HEK293 (cell line): ENCODE data around the gene ADPRHL1.

Source experiments
- FEZF1 ChIP-seq: fragments of 450-650 bp; formaldehyde crosslinking; IDR thresholded peaks from 2 replicates; pipeline ENCODE4 v1.5.1; 2016; ENCODE audit warnings: missing biosample characterization, missing genetic modification characterization
- GLIS1 ChIP-seq: fragments of 450-650 bp; formaldehyde crosslinking; IDR thresholded peaks from 2 replicates; pipeline ENCODE4 v1.5.1; 2016; ENCODE audit warnings: missing biosample characterization, missing genetic modification characterization
- KLF16 ChIP-seq: fragments of 450-650 bp; formaldehyde crosslinking; IDR thresholded peaks from 2 replicates; pipeline ENCODE4 v1.5.1; 2017; ENCODE audit warnings: missing biosample characterization, missing genetic modification characterization
- KLF9 ChIP-seq: fragments of 450-650 bp; formaldehyde crosslinking; IDR thresholded peaks from 2 replicates; pipeline ENCODE4 v1.5.1; 2016; ENCODE audit warnings: missing biosample characterization, missing genetic modification characterization, low read depth
- MEIS1 ChIP-seq: sonication (generic); formaldehyde crosslinking; IDR thresholded peaks from 2 replicates; pipeline ENCODE4 v1.8.1; 2022; ENCODE audit warnings: missing genetic modification reagents, mild to moderate bottlenecking, borderline replicate concordance
- SCRT1 ChIP-seq: fragments of 450-650 bp; formaldehyde crosslinking; IDR thresholded peaks from 2 replicates; pipeline ENCODE4 v1.5.1; 2016; ENCODE audit warnings: missing biosample characterization, missing genetic modification characterization, borderline replicate concordance
- ZBTB20 ChIP-seq: fragments of 450-650 bp; formaldehyde crosslinking; IDR thresholded peaks from 2 replicates; pipeline ENCODE4 v1.5.1; 2016; ENCODE audit warnings: missing biosample characterization, missing genetic modification characterization
- ZBTB21 ChIP-seq: fragments of 450-650 bp; formaldehyde crosslinking; IDR thresholded peaks from 2 replicates; pipeline ENCODE4 v1.5.1; 2017; ENCODE audit warnings: missing biosample characterization, missing genetic modification characterization
- ZFHX2 ChIP-seq: fragments of 450-650 bp; formaldehyde crosslinking; conservative IDR thresholded peaks from 2 replicates; pipeline ENCODE4 v1.5.1; 2016; ENCODE audit warnings: missing biosample characterization, missing genetic modification characterization
- ZNF155 ChIP-seq: fragments of 450-650 bp; formaldehyde crosslinking; IDR thresholded peaks from 2 replicates; pipeline ENCODE4 v1.5.1; 2016; ENCODE audit warnings: missing biosample characterization, missing genetic modification characterization
- ZNF221 ChIP-seq: fragments of 450-650 bp; formaldehyde crosslinking; IDR thresholded peaks from 2 replicates; pipeline ENCODE4 v1.5.1; 2017; ENCODE audit warnings: missing biosample characterization, missing genetic modification characterization, borderline replicate concordance
- ZNF24 ChIP-seq: fragments of 450-650 bp; formaldehyde crosslinking; IDR thresholded peaks from 2 replicates; pipeline ENCODE4 v1.5.1; 2016; ENCODE audit warnings: missing biosample characterization, missing genetic modification characterization
- ZNF302 ChIP-seq: fragments of 450-650 bp; formaldehyde crosslinking; IDR thresholded peaks from 2 replicates; pipeline ENCODE4 v1.5.1; 2016; ENCODE audit warnings: missing biosample characterization, missing genetic modification characterization, low read depth
- ZNF311 ChIP-seq: fragments of 450-650 bp; formaldehyde crosslinking; IDR thresholded peaks from 2 replicates; pipeline ENCODE4 v1.5.1; 2017; ENCODE audit warnings: missing biosample characterization, missing genetic modification characterization, borderline replicate concordance
- ZNF350 ChIP-seq: fragments of 450-650 bp; formaldehyde crosslinking; IDR thresholded peaks from 2 replicates; pipeline ENCODE4 v1.5.0; 2017; ENCODE audit warnings: missing biosample characterization, mild to moderate bottlenecking, missing genetic modification characterization
- ZNF366 ChIP-seq: fragments of 450-650 bp; formaldehyde crosslinking; conservative IDR thresholded peaks from 2 replicates; pipeline ENCODE4 v1.5.1; 2016; ENCODE audit warnings: missing biosample characterization, missing genetic modification characterization
- ZNF416 ChIP-seq: fragments of 450-650 bp; formaldehyde crosslinking; IDR thresholded peaks from 2 replicates; pipeline ENCODE4 v1.5.1; 2016; ENCODE audit warnings: missing biosample characterization, missing genetic modification characterization
- ZNF473 ChIP-seq: fragments of 450-650 bp; formaldehyde crosslinking; IDR thresholded peaks from 2 replicates; pipeline ENCODE4 v1.5.1; 2017; ENCODE audit warnings: missing biosample characterization, missing genetic modification characterization
- ZNF48 ChIP-seq: fragments of 450-650 bp; formaldehyde crosslinking; IDR thresholded peaks from 2 replicates; pipeline ENCODE4 v1.5.1; 2016; ENCODE audit warnings: missing biosample characterization, missing genetic modification characterization
- ZNF514 ChIP-seq: fragments of 450-650 bp; formaldehyde crosslinking; IDR thresholded peaks from 2 replicates; pipeline ENCODE4 v1.5.1; 2016; ENCODE audit warnings: missing biosample characterization, missing genetic modification characterization
- ZNF600 ChIP-seq: fragments of 450-650 bp; formaldehyde crosslinking; IDR thresholded peaks from 2 replicates; pipeline ENCODE4 v1.5.1; 2016; ENCODE audit warnings: missing biosample characterization, missing genetic modification characterization
- ZNF660 ChIP-seq: fragments of 450-650 bp; IDR thresholded peaks from 2 replicates; pipeline ENCODE4 v1.5.1; 2018; ENCODE audit warnings: missing biosample characterization, mild to moderate bottlenecking, missing genetic modification characterization
- ZNF664 ChIP-seq: fragments of 450-650 bp; formaldehyde crosslinking; IDR thresholded peaks from 2 replicates; pipeline ENCODE4 v1.5.1; 2016; ENCODE audit warnings: missing biosample characterization, missing genetic modification characterization
- ZNF677 ChIP-seq: fragments of 450-650 bp; IDR thresholded peaks from 2 replicates; pipeline ENCODE4 v1.5.0; 2018; ENCODE audit warnings: missing biosample characterization, mild to moderate bottlenecking, missing genetic modification characterization, moderate library complexity
- TF ChIP-seq, protein P1 (sequence below): fragments of 450-650 bp; formaldehyde crosslinking; IDR thresholded peaks from 2 replicates; pipeline ENCODE4 v1.5.1; 2016; ENCODE audit warnings: missing biosample characterization, missing genetic modification characterization
- TF ChIP-seq, protein P2 (sequence below): fragments of 450-650 bp; formaldehyde crosslinking; IDR thresholded peaks from 2 replicates; pipeline ENCODE4 v1.5.1; 2016; ENCODE audit warnings: missing biosample characterization, missing genetic modification characterization
- TF ChIP-seq, protein P3 (sequence below): fragments of 450-650 bp; IDR thresholded peaks from 2 replicates; pipeline ENCODE4 v1.5.1; 2018; ENCODE audit warnings: missing biosample characterization, missing genetic modification characterization
- TF ChIP-seq, protein P4 (sequence below): fragments of 450-650 bp; formaldehyde crosslinking; IDR thresholded peaks from 2 replicates; pipeline ENCODE4 v1.5.1; 2016; ENCODE audit warnings: missing biosample characterization, missing genetic modification characterization
- TF ChIP-seq, protein P5 (sequence below): fragments of 450-650 bp; formaldehyde crosslinking; IDR thresholded peaks from 2 replicates; pipeline ENCODE4 v1.5.1; 2016; ENCODE audit warnings: missing biosample characterization, missing genetic modification characterization
- TF ChIP-seq, protein P6 (sequence below): fragments of 450-650 bp; formaldehyde crosslinking; IDR thresholded peaks from 2 replicates; pipeline ENCODE4 v1.5.1; 2016; ENCODE audit warnings: missing biosample characterization, missing genetic modification characterization

The ADPRHL1 gene

DNA sequence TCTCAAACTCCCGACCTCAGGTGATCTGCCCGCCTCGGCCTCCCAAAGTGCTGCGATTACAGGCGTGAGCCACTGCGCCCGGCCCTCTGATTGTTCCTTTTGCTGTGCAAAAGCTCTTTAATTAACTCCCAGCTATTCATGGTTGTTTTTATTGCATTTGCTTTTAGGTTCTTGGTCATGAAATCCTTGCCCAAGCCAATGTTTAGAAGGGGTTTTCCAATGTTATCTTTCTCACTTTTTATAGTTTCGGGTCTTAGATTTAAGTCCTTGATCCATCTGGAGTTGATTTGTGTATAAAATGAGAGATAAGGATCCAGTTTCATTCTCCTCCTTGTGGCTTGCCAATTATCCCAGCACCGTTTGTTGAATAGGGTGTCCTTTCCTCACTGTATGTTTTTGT is 70.2 kb downstream of the ADPRHL1 start (continued):
- TF ChIP-seq, protein P1, sequence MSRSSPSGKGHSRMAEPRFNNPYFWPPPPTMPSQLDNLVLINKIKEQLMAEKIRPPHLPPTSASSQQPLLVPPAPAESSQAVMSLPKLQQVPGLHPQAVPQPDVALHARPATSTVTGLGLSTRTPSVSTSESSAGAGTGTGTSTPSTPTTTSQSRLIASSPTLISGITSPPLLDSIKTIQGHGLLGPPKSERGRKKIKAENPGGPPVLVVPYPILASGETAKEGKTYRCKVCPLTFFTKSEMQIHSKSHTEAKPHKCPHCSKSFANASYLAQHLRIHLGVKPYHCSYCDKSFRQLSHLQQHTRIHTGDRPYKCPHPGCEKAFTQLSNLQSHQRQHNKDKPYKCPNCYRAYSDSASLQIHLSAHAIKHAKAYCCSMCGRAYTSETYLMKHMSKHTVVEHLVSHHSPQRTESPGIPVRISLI (tag by site-specific recombination) = no peak
- TF ChIP-seq ZNF221 (tag by site-specific recombination) (no peak), ZBTB20 (tag by site-specific recombination) (no peak), ZNF660 (tag by site-specific recombination) (no peak), KLF9 (tag by site-specific recombination) (no peak), ZFHX2 (tag by site-specific recombination) (no peak), ZNF473 (no peak), ZNF350 (tag by site-specific recombination) (no peak), ZNF677 (tag by site-specific recombination) (no peak), SCRT1 (tag by site-specific recombination) (peak; percentile 80; the same call in 1 of the 2 replicates), ZNF366 (tag by site-specific recombination) (no peak; the same call in 1 of the 2 replicates), FEZF1 (tag by site-specific recombination) (peak; percentile 96), ZNF514 (tag by site-specific recombination) (no peak), ZNF24 (tag by site-specific recombination) (no peak), ZNF302 (tag by site-specific recombination) (no peak), GLIS1 (tag by site-specific recombination) (peak; percentile 56), ZNF664 (tag by site-specific recombination) (0 out of 2 replicates have a peak, but pooled peaks have one; percentile 27), ZNF311 (tag by site-specific recombination) (no peak), MEIS1 (CRISPR knock-in tag) (no peak), ZBTB21 (tag by site-specific recombination) (no peak), ZNF155 (tag by site-specific recombination) (no peak), ZNF600 (tag by site-specific recombination) (no peak), ZNF416 (tag by site-specific recombination) (no peak), KLF16 (tag by site-specific recombination) (no peak), ZNF48 (tag by site-specific recombination) (no peak)
- TF ChIP-seq, protein P2, sequence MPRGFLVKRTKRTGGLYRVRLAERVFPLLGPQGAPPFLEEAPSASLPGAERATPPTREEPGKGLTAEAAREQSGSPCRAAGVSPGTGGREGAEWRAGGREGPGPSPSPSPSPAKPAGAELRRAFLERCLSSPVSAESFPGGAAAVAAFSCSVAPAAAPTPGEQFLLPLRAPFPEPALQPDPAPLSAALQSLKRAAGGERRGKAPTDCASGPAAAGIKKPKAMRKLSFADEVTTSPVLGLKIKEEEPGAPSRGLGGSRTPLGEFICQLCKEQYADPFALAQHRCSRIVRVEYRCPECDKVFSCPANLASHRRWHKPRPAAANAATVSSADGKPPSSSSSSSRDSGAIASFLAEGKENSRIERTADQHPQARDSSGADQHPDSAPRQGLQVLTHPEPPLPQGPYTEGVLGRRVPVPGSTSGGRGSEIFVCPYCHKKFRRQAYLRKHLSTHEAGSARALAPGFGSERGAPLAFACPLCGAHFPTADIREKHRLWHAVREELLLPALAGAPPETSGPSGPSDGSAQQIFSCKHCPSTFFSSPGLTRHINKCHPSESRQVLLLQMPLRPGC (tag by site-specific recombination) = no peak
- TF ChIP-seq, protein P3, sequence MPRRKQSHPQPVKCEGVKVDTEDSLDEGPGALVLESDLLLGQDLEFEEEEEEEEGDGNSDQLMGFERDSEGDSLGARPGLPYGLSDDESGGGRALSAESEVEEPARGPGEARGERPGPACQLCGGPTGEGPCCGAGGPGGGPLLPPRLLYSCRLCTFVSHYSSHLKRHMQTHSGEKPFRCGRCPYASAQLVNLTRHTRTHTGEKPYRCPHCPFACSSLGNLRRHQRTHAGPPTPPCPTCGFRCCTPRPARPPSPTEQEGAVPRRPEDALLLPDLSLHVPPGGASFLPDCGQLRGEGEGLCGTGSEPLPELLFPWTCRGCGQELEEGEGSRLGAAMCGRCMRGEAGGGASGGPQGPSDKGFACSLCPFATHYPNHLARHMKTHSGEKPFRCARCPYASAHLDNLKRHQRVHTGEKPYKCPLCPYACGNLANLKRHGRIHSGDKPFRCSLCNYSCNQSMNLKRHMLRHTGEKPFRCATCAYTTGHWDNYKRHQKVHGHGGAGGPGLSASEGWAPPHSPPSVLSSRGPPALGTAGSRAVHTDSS (tag by site-specific recombination) = no peak
- TF ChIP-seq, protein P4, sequence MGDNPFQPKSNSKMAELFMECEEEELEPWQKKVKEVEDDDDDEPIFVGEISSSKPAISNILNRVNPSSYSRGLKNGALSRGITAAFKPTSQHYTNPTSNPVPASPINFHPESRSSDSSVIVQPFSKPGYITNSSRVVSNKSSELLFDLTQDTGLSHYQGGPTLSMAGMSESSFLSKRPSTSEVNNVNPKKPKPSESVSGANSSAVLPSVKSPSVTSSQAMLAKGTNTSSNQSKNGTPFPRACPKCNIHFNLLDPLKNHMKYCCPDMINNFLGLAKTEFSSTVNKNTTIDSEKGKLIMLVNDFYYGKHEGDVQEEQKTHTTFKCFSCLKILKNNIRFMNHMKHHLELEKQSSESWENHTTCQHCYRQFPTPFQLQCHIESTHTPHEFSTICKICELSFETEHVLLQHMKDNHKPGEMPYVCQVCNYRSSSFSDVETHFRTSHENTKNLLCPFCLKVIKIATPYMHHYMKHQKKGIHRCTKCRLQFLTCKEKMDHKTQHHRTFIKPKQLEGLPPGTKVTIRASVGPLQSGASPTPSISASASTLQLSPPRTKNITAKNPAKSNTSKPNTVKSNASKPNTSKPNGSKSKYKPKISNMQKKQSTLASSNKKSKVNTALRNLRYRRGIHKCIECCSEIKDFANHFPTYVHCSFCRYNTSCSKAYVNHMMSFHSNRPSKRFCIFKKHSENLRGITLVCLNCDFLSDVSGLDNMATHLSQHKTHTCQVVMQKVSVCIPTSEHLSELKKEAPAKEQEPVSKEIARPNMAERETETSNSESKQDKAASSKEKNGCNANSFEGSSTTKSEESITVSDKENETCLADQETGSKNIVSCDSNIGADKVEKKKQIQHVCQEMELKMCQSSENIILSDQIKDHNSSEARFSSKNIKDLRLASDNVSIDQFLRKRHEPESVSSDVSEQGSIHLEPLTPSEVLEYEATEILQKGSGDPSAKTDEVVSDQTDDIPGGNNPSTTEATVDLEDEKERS (tag by site-specific recombination) = no peak
- TF ChIP-seq, protein P5, sequence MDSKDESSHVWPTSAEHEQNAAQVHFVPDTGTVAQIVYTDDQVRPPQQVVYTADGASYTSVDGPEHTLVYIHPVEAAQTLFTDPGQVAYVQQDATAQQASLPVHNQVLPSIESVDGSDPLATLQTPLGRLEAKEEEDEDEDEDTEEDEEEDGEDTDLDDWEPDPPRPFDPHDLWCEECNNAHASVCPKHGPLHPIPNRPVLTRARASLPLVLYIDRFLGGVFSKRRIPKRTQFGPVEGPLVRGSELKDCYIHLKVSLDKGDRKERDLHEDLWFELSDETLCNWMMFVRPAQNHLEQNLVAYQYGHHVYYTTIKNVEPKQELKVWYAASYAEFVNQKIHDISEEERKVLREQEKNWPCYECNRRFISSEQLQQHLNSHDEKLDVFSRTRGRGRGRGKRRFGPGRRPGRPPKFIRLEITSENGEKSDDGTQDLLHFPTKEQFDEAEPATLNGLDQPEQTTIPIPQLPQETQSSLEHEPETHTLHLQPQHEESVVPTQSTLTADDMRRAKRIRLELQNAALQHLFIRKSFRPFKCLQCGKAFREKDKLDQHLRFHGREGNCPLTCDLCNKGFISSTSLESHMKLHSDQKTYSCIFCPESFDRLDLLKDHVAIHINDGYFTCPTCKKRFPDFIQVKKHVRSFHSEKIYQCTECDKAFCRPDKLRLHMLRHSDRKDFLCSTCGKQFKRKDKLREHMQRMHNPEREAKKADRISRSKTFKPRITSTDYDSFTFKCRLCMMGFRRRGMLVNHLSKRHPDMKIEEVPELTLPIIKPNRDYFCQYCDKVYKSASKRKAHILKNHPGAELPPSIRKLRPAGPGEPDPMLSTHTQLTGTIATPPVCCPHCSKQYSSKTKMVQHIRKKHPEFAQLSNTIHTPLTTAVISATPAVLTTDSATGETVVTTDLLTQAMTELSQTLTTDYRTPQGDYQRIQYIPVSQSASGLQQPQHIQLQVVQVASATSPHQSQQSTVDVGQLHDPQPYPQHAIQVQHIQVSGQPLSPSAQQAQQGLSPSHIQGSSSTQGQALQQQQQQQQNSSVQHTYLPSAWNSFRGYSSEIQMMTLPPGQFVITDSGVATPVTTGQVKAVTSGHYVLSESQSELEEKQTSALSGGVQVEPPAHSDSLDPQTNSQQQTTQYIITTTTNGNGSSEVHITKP (tag by site-specific recombination) = no peak
- TF ChIP-seq, protein P6, sequence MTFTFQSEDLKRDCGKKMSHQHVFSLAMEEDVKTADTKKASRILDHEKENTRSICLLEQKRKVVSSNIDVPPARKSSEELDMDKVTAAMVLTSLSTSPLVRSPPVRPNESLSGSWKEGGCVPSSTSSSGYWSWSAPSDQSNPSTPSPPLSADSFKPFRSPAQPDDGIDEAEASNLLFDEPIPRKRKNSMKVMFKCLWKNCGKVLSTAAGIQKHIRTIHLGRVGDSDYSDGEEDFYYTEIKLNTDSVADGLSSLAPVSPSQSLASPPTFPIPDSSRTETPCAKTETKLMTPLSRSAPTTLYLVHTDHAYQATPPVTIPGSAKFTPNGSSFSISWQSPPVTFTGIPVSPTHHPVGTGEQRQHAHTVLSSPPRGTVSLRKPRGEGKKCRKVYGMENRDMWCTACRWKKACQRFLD (tag by site-specific recombination) = no peak
